GM23338 (cell line): ENCODE results near the gene SRGAP3. TPM values are rescaled to one million over a fixed set of nuclear protein-coding genes. Genes with fewer than 3 reads are reported as not detected.

Source experiments
- ATAC-seq: fragments of 200-7000 bp; cut with Tn5 transposase; 3 replicates; pipeline ENCODE4 v1.9.1; 2020
- DNase-seq: peaks from one replicate; pipeline ENCODE4 v3.0.0-alpha.2; 2015; ENCODE audit warnings: low spot score
- H2AFZ ChIP-seq: fragments of 200-600 bp; sonication (generic); 2 replicates; pipeline ENCODE4 v1.8.0; 2016; ENCODE audit warnings: antibody characterized with exemption, mild to moderate bottlenecking, moderate library complexity
- H3F3A ChIP-seq: fragments of 200-600 bp; sonication (generic); replicated peaks from 2 replicates; pipeline ENCODE4 v1.8.0; 2017; ENCODE audit warnings: antibody characterized with exemption, mixed run types, low read depth
- H3K27ac ChIP-seq: fragments of 200-600 bp; sonication (generic); 2 replicates; pipeline ENCODE4 v1.6.1; 2016; ENCODE audit warnings: low read depth
- H3K27me3 ChIP-seq: fragments of 200-600 bp; sonication (generic); 2 replicates; pipeline ENCODE4 v1.8.0; 2016; ENCODE audit warnings: mild to moderate bottlenecking, mixed run types, moderate library complexity; ENCODE audit not compliant: insufficient read depth
- H3K36me3 ChIP-seq: fragments of 200-600 bp; sonication (generic); 2 replicates; pipeline ENCODE4 v1.8.0; 2016; ENCODE audit warnings: mild to moderate bottlenecking; ENCODE audit not compliant: insufficient read depth
- H3K4me1 ChIP-seq: fragments of 200-600 bp; sonication (generic); 2 replicates; pipeline ENCODE4 v1.8.0; 2016; ENCODE audit warnings: mild to moderate bottlenecking, moderate library complexity; ENCODE audit not compliant: insufficient read depth
- H3K4me2 ChIP-seq: fragments of 200-600 bp; sonication (generic); 2 replicates; pipeline ENCODE4 v1.7.1; 2017; ENCODE audit warnings: mixed run types
- H3K4me3 ChIP-seq: fragments of 200-600 bp; sonication (generic); 2 replicates; pipeline ENCODE4 v1.6.1; 2016; ENCODE audit warnings: mixed run types
- H3K79me2 ChIP-seq: fragments of 200-600 bp; sonication (generic); replicated peaks from 2 replicates; pipeline ENCODE4 v1.8.0; 2017; ENCODE audit warnings: mild to moderate bottlenecking; ENCODE audit not compliant: insufficient read depth
- H3K9me2 ChIP-seq: fragments of 200-600 bp; sonication (generic); 2 replicates; pipeline ENCODE4 v1.8.0; 2017; ENCODE audit not compliant: insufficient read depth
- H4K20me1 ChIP-seq: fragments of 200-600 bp; sonication (generic); replicated peaks from 2 replicates; pipeline ENCODE4 v1.8.0; 2017; ENCODE audit warnings: mild to moderate bottlenecking; ENCODE audit not compliant: insufficient read depth
- H3K27ac Mint-ChIP-seq: 2 replicates; pipeline ENCODE4 v1.8.0; 2020; ENCODE audit warnings: inconsistent platforms, mild to moderate bottlenecking, moderate library complexity, mixed read lengths
- H3K27me3 Mint-ChIP-seq: 3 replicates; pipeline ENCODE4 v1.8.0; 2022; ENCODE audit warnings: low read depth, mild to moderate bottlenecking, moderate library complexity, mixed read lengths, inconsistent platforms; ENCODE audit not compliant: insufficient read depth, poor library complexity
- H3K36me3 Mint-ChIP-seq: 3 replicates; pipeline ENCODE4 v1.8.0; 2021; ENCODE audit warnings: low read depth, mild to moderate bottlenecking, inconsistent platforms, moderate library complexity, mixed read lengths
- H3K4me1 Mint-ChIP-seq: 3 replicates; pipeline ENCODE4 v1.8.0; 2020; ENCODE audit warnings: mild to moderate bottlenecking, inconsistent platforms, mixed read lengths
- H3K4me3 Mint-ChIP-seq: 3 replicates; pipeline ENCODE4 v1.8.0; 2021; ENCODE audit warnings: moderate library complexity, mild to moderate bottlenecking, inconsistent platforms, mixed read lengths
- H3K9me3 Mint-ChIP-seq: 3 replicates; pipeline ENCODE4 v1.8.0; 2020; ENCODE audit warnings: moderate library complexity, mild to moderate bottlenecking, inconsistent platforms, mixed read lengths
- CREB1 ChIP-seq: fragments of 250-450 bp; sonication (Bioruptor Pico); IDR thresholded peaks from 2 replicates; pipeline ENCODE4 v1.5.0; 2020; ENCODE audit warnings: low read depth, mild to moderate bottlenecking, moderate library complexity
- ETS1 ChIP-seq: IDR thresholded peaks from 2 replicates; pipeline ENCODE4 v1.6.1; 2016; ENCODE audit warnings: antibody characterized with exemption
- EZH2 ChIP-seq: fragments of 200-600 bp; sonication (generic); IDR thresholded peaks from one replicate; pipeline ENCODE4 v1.8.0; 2017; ENCODE audit warnings: antibody characterized with exemption, mild to moderate bottlenecking, low read depth; ENCODE audit not compliant: unreplicated experiment
- EZH2phosphoT487 ChIP-seq: fragments of 200-600 bp; sonication (generic); IDR thresholded peaks from one replicate; pipeline ENCODE4 v1.8.1; 2018; ENCODE audit warnings: antibody characterized with exemption; ENCODE audit not compliant: unreplicated experiment
- JUNB ChIP-seq: IDR thresholded peaks from one replicate; pipeline ENCODE4 v1.6.1; 2016; ENCODE audit warnings: antibody characterized with exemption; ENCODE audit not compliant: unreplicated experiment
- NANOG ChIP-seq: IDR thresholded peaks from 2 replicates; pipeline ENCODE4 v1.6.1; 2016; ENCODE audit warnings: antibody characterized with exemption, borderline replicate concordance
- POLR2AphosphoS5 ChIP-seq: IDR thresholded peaks from 2 replicates; pipeline ENCODE4 v1.6.1; 2016; ENCODE audit warnings: antibody characterized with exemption, low read depth
- ZNF114 ChIP-seq: fragments of 250-450 bp; sonication (Bioruptor Pico); IDR thresholded peaks from 2 replicates; pipeline ENCODE4 v1.5.0; 2020; ENCODE audit warnings: mild to moderate bottlenecking, moderate library complexity
- ZNF331 ChIP-seq: fragments of 250-450 bp; sonication (Bioruptor Pico); IDR thresholded peaks from 2 replicates; pipeline ENCODE4 v1.5.0; 2020; ENCODE audit warnings: low read depth, mild to moderate bottlenecking, moderate library complexity
- polyA plus RNA-seq: library from polyadenylated mRNA; unstranded; fragments of >200 nt; fragmentation: Nextera tagmentation; extraction: Ambion mirVana; gene quantifications from 2 replicates; pipeline ENCODE4 v1.2.1, GENCODE V29; 2016
- total RNA-seq: library from RNA; depleted of rRNA; stranded (reverse); fragments of >200 nt; shearing (Covaris generic); gene quantifications from 2 replicates; pipeline ENCODE4 v1.2.3, GENCODE V29; 2014
- TF ChIP-seq, protein P1 (sequence below): IDR thresholded peaks from one replicate; pipeline ENCODE4 v1.6.1; 2018; ENCODE audit warnings: antibody characterized with exemption; ENCODE audit not compliant: unreplicated experiment
- TF ChIP-seq, protein P2 (sequence below), 2 experiments: fragments of 200-600 bp in 1 of 2; sonication (generic) in 1 of 2; conservative IDR thresholded peaks; 2 replicates each; pipeline versions ENCODE4 v1.5.1 to v1.6.1; 2016 to 2017; ENCODE audit warnings: antibody characterized with exemption in 2 of 2, low read depth in 2 of 2, mild to moderate bottlenecking in 2 of 2, moderate library complexity in 1 of 2

Gene SRGAP3
- total and polyA plus RNA-seq, 2 experiments from 2014 or later: 6.4 to 9.4 TPM

DNA sequence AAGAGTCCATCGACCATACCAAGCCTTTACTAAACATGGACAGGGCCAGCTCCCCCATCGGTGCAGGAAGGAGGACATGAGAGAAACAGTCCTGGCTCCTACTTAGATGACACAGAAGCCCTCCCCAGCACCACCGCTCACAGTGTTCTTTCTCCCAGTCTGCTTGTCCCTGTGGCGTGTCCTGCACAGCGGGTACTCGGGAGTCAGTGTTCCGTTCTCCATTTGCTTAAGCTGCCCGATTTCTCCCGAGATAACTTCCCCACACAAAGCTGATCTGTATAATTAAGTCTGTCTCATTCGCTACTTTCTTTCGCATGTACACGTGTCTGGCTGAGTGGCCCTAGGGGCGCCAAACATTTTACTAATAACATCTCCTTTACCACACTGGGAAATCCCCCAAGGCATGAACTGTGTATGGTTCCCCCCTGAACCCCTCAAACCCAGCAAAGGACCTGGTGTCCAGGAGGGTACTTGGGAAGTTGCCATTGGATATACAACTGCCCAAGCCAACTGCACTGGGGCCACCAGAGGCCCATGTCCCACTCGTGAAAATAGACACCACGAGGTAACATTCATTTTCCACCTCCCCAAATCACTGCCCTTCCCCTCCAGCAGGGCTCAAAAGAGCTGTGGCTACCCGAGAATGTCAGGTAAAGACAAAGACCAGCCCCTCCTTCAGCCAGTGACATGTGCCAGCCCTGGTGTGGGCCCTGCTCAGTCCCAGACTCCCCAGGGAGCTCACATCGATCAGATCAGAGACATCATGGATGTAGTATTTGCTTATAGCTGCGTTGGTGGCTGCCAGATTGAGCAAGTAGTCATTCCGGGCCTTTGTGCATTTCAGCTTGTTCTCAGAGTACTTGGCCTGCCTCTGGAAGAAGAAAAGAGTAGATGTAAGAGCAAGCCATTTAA lies 189.7 kb downstream of the SRGAP3 start:
- DNase-seq: no peak
- Histone ChIP-seq H3K36me3 (no peaks in the 10 kb centered on the region), H4K20me1 (0 out of 2 replicates have a peak, but pooled peaks cover 3% of the 10 kb centered on the region), H3K4me3 (no peak overlapping the region), H3K27me3 (no peaks in the 10 kb centered on the region), H3F3A (no peaks in the 10 kb centered on the region), H2AFZ (no peak overlapping the region), H3K9me2 (no peaks in the 10 kb centered on the region), H3K4me1 (no peaks in the 10 kb centered on the region), H3K27ac (no peak overlapping the region), H3K4me2 (no peak overlapping the region), H3K79me2 (no peaks in the 10 kb centered on the region)
- ATAC-seq: no peak
- Mint-ChIP-seq H3K9me3 (peaks cover 17% of the 10 kb centered on the region), H3K36me3 (peaks cover 24% of the 10 kb centered on the region), H3K27ac (no peak overlapping the region), H3K4me1 (no peaks in the 10 kb centered on the region; the same call in 2 of the 3 replicates), H3K27me3 (peaks cover 11% of the 10 kb centered on the region), H3K4me3 (no peak overlapping the region)
- TF ChIP-seq, protein P1, sequence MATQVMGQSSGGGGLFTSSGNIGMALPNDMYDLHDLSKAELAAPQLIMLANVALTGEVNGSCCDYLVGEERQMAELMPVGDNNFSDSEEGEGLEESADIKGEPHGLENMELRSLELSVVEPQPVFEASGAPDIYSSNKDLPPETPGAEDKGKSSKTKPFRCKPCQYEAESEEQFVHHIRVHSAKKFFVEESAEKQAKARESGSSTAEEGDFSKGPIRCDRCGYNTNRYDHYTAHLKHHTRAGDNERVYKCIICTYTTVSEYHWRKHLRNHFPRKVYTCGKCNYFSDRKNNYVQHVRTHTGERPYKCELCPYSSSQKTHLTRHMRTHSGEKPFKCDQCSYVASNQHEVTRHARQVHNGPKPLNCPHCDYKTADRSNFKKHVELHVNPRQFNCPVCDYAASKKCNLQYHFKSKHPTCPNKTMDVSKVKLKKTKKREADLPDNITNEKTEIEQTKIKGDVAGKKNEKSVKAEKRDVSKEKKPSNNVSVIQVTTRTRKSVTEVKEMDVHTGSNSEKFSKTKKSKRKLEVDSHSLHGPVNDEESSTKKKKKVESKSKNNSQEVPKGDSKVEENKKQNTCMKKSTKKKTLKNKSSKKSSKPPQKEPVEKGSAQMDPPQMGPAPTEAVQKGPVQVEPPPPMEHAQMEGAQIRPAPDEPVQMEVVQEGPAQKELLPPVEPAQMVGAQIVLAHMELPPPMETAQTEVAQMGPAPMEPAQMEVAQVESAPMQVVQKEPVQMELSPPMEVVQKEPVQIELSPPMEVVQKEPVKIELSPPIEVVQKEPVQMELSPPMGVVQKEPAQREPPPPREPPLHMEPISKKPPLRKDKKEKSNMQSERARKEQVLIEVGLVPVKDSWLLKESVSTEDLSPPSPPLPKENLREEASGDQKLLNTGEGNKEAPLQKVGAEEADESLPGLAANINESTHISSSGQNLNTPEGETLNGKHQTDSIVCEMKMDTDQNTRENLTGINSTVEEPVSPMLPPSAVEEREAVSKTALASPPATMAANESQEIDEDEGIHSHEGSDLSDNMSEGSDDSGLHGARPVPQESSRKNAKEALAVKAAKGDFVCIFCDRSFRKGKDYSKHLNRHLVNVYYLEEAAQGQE: no peak
- no peak for TF ChIP-seq NANOG
- TF ChIP-seq POLR2AphosphoS5: no peak

- H3K36me3 ChIP-seq: no peaks in the 10 kb centered on the region
- no peak overlapping the region for H3K4me3 Mint-ChIP-seq
- H3K27ac ChIP-seq: no peak overlapping the region
- no peaks in the 10 kb centered on the region for H3K79me2 ChIP-seq
- no peak overlapping the region for H2AFZ ChIP-seq
- H3K9me3 Mint-ChIP-seq: peaks cover 8% of the 10 kb centered on the region; the same call in 2 of the 3 replicates
- peak overlapping the region; percentile 50; the same call in 1 of the 2 replicates for H3K27ac Mint-ChIP-seq
- DNase-seq: no peak
- no peaks in the 10 kb centered on the region; the same call in 2 of the 3 replicates for H3K4me1 Mint-ChIP-seq
- H3K27me3 ChIP-seq: no peaks in the 10 kb centered on the region
- no peaks in the 10 kb centered on the region for H3F3A ChIP-seq
- H3K4me1 ChIP-seq: no peaks in the 10 kb centered on the region
- H3K27me3 Mint-ChIP-seq: peaks cover 11% of the 10 kb centered on the region
- H3K9me2 ChIP-seq: no peaks in the 10 kb centered on the region
- H3K36me3 Mint-ChIP-seq: peaks cover 29% of the 10 kb centered on the region
- no peak overlapping the region for H3K4me2 ChIP-seq
- 0 out of 2 replicates have a peak, but pooled peaks cover 3% of the 10 kb centered on the region for H4K20me1 ChIP-seq
- peak; percentile 73 for ATAC-seq
- no peak overlapping the region for H3K4me3 ChIP-seq
- TF ChIP-seq ZNF114 (CRISPR knock-in tag): no peak
- TF ChIP-seq EZH2: no peak
- no peak for TF ChIP-seq ETS1
- TF ChIP-seq NANOG: no peak
- TF ChIP-seq, protein P2, sequence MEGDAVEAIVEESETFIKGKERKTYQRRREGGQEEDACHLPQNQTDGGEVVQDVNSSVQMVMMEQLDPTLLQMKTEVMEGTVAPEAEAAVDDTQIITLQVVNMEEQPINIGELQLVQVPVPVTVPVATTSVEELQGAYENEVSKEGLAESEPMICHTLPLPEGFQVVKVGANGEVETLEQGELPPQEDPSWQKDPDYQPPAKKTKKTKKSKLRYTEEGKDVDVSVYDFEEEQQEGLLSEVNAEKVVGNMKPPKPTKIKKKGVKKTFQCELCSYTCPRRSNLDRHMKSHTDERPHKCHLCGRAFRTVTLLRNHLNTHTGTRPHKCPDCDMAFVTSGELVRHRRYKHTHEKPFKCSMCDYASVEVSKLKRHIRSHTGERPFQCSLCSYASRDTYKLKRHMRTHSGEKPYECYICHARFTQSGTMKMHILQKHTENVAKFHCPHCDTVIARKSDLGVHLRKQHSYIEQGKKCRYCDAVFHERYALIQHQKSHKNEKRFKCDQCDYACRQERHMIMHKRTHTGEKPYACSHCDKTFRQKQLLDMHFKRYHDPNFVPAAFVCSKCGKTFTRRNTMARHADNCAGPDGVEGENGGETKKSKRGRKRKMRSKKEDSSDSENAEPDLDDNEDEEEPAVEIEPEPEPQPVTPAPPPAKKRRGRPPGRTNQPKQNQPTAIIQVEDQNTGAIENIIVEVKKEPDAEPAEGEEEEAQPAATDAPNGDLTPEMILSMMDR (conservative IDR thresholded peaks at IDR 0.05; ENCODE audit: low read depth in 2 of 2): no peak
- TF ChIP-seq, protein P1: no peak
- no peak for TF ChIP-seq EZH2phosphoT487
- TF ChIP-seq JUNB: no peak
- no peak for TF ChIP-seq ZNF331
- TF ChIP-seq POLR2AphosphoS5: no peak
- TF ChIP-seq CREB1 (CRISPR knock-in tag): no peak
Measured at GRCh38 chr3:9056581-9056980, 192.9 kb downstream of the SRGAP3 start.
